ENCODE results near the gene ARID1B.

The ARID1B gene

DNA sequence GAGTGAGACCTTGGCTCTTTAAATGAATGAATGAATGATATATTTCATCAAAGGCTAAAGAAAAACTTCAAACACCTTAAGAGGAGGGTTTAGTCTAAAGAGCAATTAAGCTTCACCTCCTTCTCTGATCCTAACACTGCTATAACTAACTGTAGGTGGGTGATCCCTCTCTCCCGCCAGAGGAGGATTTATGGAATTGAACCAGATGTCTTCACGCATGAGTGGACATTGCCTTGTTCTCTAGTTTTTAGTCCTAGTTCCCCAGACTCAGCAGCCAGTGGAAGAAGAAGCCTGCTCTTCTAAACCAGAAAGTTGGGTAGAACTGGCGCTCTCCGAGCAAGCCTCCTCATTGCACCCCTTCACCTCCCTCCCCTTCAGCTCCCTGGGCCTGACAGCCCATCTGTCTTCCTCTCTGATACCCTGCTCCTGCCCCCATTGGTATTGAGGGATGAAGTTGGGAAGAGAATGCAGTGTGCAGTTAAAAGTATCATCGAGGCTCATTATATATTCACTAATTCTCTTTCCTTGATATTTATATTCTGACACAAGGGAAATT lies 142.7 kb downstream of the ARID1B start:
- Histone ChIP-seq H3K4me1 (ENCODE audit: insufficient read depth, low read length, severe bottlenecking) (peaks cover 45% of the 10 kb centered on the region), H3K79me2 (ENCODE audit: insufficient read depth, low read length) (peaks cover 44% of the 10 kb centered on the region; the same call in 1 of the 2 replicates), H3K36me3 (ENCODE audit: insufficient read depth, low read length) (0 out of 2 replicates have a peak, but pooled peaks cover 2% of the 10 kb centered on the region), H2AFZ (ENCODE audit: low read length) (no peak overlapping the region), H4K20me1 (ENCODE audit: insufficient read depth, low read length) (no peaks in the 10 kb centered on the region), H3K9me2 (ENCODE audit: low read depth, low read length) (no peaks in the 10 kb centered on the region), H3K27ac (ENCODE audit: low read depth, low read length, poor library complexity, severe bottlenecking) (no peak overlapping the region), H3K9me3 (ENCODE audit: low read length) (no peaks in the 10 kb centered on the region), H3K9ac (ENCODE audit: low read length) (no peak overlapping the region), H3K4me2 (ENCODE audit: low read length) (no peak overlapping the region), H3F3A (ENCODE audit: insufficient read depth, low read length) (no peaks in the 10 kb centered on the region), H3K4me3 (ENCODE audit: low read depth, low read length, poor library complexity, severe bottlenecking) (no peak overlapping the region), H3K27me3 (ENCODE audit: insufficient read depth, low read length) (no peaks in the 10 kb centered on the region)
- TF ChIP-seq EZH2 (IDR thresholded peaks at IDR 0.05; ENCODE audit: borderline replicate concordance, low read length), result no peak
- TF ChIP-seq, protein P1, sequence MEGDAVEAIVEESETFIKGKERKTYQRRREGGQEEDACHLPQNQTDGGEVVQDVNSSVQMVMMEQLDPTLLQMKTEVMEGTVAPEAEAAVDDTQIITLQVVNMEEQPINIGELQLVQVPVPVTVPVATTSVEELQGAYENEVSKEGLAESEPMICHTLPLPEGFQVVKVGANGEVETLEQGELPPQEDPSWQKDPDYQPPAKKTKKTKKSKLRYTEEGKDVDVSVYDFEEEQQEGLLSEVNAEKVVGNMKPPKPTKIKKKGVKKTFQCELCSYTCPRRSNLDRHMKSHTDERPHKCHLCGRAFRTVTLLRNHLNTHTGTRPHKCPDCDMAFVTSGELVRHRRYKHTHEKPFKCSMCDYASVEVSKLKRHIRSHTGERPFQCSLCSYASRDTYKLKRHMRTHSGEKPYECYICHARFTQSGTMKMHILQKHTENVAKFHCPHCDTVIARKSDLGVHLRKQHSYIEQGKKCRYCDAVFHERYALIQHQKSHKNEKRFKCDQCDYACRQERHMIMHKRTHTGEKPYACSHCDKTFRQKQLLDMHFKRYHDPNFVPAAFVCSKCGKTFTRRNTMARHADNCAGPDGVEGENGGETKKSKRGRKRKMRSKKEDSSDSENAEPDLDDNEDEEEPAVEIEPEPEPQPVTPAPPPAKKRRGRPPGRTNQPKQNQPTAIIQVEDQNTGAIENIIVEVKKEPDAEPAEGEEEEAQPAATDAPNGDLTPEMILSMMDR (IDR thresholded peaks at IDR 0.05; ENCODE audit: low read length), result no peak

DNA sequence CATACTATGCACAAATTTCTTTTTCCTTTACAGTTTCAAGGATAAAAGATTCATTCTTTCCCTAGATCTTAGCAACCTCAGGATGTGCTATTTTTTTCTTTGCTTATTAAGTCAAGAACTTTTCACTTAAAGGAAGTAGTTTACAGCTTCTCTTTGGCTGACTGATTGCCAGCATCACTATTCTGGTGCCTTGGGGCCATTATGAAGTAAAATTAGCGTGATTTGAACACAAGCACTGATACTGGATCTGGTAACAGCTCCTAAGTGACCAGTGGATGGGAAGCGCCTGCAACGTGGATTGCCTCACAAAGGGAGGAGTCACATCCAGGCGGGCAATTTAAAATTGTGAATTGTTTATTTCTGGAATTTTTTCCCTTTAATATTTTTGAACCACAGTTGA lies 147.1 kb downstream of the ARID1B start:
- Histone ChIP-seq H3K4me3 (ENCODE audit: low read depth, low read length, poor library complexity, severe bottlenecking) (no peak overlapping the region), H3K79me2 (ENCODE audit: insufficient read depth, low read length) (peaks cover 36% of the 10 kb centered on the region; the same call in 1 of the 2 replicates), H3F3A (ENCODE audit: insufficient read depth, low read length) (no peaks in the 10 kb centered on the region), H3K36me3 (ENCODE audit: insufficient read depth, low read length) (peaks cover 10% of the 10 kb centered on the region; the same call in 1 of the 2 replicates), H4K20me1 (ENCODE audit: insufficient read depth, low read length) (no peaks in the 10 kb centered on the region), H3K27me3 (ENCODE audit: insufficient read depth, low read length) (no peaks in the 10 kb centered on the region), H3K9me3 (ENCODE audit: low read length) (no peaks in the 10 kb centered on the region), H3K4me1 (ENCODE audit: insufficient read depth, low read length, severe bottlenecking) (peaks cover 19% of the 10 kb centered on the region), H3K4me2 (ENCODE audit: low read length) (no peak overlapping the region), H3K9ac (ENCODE audit: low read length) (no peak overlapping the region), H3K27ac (ENCODE audit: low read depth, low read length, poor library complexity, severe bottlenecking) (no peak overlapping the region), H2AFZ (ENCODE audit: low read length) (no peak overlapping the region), H3K9me2 (ENCODE audit: low read depth, low read length) (no peaks in the 10 kb centered on the region)
- TF ChIP-seq EZH2 (IDR thresholded peaks at IDR 0.05; ENCODE audit: borderline replicate concordance, low read length), result no peak
- TF ChIP-seq, protein P1 (IDR thresholded peaks at IDR 0.05; ENCODE audit: low read length), result no peak

DNA sequence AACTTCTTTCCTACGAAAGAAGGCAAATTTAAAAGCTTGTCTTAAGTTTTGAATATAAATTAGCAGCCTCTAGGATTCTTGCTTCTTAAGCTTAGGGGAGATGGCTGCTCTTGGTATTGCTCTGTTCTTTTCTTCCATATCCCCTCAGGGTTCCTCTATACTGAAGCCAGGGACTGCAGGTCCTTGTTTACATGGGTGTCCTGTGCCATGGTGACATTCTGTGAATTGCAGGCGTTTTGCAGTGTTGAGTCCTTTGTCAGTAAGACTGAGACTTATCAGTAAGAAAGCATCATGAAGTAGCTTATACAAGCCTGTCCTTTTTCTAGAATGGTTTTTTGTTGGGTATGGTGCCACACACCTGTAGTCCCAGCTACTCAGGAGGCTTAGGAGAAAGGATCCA lies 147.8 kb downstream of the ARID1B start:
- Histone ChIP-seq H3K4me2 (ENCODE audit: low read length) (no peak overlapping the region), H2AFZ (ENCODE audit: low read length) (no peak overlapping the region), H3K9me2 (ENCODE audit: low read depth, low read length) (no peaks in the 10 kb centered on the region), H3K27me3 (ENCODE audit: insufficient read depth, low read length) (no peaks in the 10 kb centered on the region), H3K4me3 (ENCODE audit: low read depth, low read length, poor library complexity, severe bottlenecking) (no peak overlapping the region), H3K4me1 (ENCODE audit: insufficient read depth, low read length, severe bottlenecking) (peaks cover 19% of the 10 kb centered on the region), H3K9ac (ENCODE audit: low read length) (no peak overlapping the region), H4K20me1 (ENCODE audit: insufficient read depth, low read length) (no peaks in the 10 kb centered on the region), H3K36me3 (ENCODE audit: insufficient read depth, low read length) (peaks cover 18% of the 10 kb centered on the region; the same call in 1 of the 2 replicates), H3F3A (ENCODE audit: insufficient read depth, low read length) (no peaks in the 10 kb centered on the region), H3K9me3 (ENCODE audit: low read length) (no peaks in the 10 kb centered on the region), H3K27ac (ENCODE audit: low read depth, low read length, poor library complexity, severe bottlenecking) (no peak overlapping the region), H3K79me2 (ENCODE audit: insufficient read depth, low read length) (peaks cover 33% of the 10 kb centered on the region; the same call in 1 of the 2 replicates)
- TF ChIP-seq EZH2 (IDR thresholded peaks at IDR 0.05; ENCODE audit: borderline replicate concordance, low read length), result no peak
- TF ChIP-seq, protein P1 (IDR thresholded peaks at IDR 0.05; ENCODE audit: low read length), result no peak

Measured in OCI-LY1 (cell line).